ENCODE measurements around the gene HYAL2.

DNA sequence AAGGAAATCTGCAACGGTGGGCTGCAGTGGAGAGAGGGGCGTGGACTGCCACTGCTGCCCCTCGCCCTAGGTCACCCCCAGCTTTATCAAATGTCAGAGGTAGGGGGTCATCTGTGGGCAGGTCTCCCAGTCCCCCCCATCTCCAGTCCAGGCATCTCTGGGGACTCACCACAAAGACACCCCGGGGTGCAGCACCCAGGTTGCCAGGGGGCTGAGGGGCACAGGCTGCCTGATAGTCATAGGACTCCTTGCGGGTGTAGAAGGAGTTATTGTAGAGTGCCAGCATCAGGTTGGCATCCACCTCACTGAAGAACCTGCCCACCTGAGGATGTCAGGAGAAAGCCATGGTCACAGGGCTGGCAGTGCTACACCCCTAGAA is 43.3 kb upstream of the HYAL2 start:
- TF ChIP-seq, protein P1, sequence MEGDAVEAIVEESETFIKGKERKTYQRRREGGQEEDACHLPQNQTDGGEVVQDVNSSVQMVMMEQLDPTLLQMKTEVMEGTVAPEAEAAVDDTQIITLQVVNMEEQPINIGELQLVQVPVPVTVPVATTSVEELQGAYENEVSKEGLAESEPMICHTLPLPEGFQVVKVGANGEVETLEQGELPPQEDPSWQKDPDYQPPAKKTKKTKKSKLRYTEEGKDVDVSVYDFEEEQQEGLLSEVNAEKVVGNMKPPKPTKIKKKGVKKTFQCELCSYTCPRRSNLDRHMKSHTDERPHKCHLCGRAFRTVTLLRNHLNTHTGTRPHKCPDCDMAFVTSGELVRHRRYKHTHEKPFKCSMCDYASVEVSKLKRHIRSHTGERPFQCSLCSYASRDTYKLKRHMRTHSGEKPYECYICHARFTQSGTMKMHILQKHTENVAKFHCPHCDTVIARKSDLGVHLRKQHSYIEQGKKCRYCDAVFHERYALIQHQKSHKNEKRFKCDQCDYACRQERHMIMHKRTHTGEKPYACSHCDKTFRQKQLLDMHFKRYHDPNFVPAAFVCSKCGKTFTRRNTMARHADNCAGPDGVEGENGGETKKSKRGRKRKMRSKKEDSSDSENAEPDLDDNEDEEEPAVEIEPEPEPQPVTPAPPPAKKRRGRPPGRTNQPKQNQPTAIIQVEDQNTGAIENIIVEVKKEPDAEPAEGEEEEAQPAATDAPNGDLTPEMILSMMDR (conservative IDR thresholded peaks at IDR 0.05; ENCODE audit: low read length), result no peak
- TF ChIP-seq EZH2phosphoT487 (IDR thresholded peaks at IDR 0.05; ENCODE audit: borderline replicate concordance, low read depth, low read length), result no peak
